HepG2 (cell line): Measurements from ENCODE around the gene PDSS2. TPM values are rescaled to one million over a fixed set of nuclear protein-coding genes. Genes with fewer than 3 reads are reported as not detected.
"Not testable (repeated sequence)": the region's sequence is repeated elsewhere in the genome, so short reads cannot be mapped to it uniquely, and the experiment has no call there.

ENCODE experiments used
- ATAC-seq: fragments of 200-7000 bp; cut with Tn5 transposase; 3 replicates; pipeline ENCODE4 v1.9.1; 2020; ENCODE audit warnings: mild to moderate bottlenecking, moderate library complexity
- BruUV-seq: library from RNA; stranded (reverse); fragments of 400-500 nt; replicated peaks from 2 replicates; lab custom pipeline; 2021; lab: Mats Ljungman, UMichigan
- CTCF ChIA-PET: fragments of 300-600 bp; formaldehyde crosslinking; extraction: SDS; loops from one replicate; lab custom pipeline; 2021; ENCODE audit warnings: low total read pairs, inconsistent platforms, low intra/inter-chr PET ratio; lab: Yijun Ruan, JAX
- POLR2A ChIA-PET: fragments of 350-600 bp; sonication (Branson Sonifier 250); formaldehyde crosslinking; loops from one replicate; lab custom pipeline; 2020; ENCODE audit warnings: antibody characterized with exemption, inconsistent platforms; lab: Yijun Ruan, JAX
- DNase-seq: peaks from one replicate; pipeline ENCODE4 v3.0.0-alpha.2; 2015; ENCODE audit warnings: low spot score
- FAIRE-seq: peaks from 3 replicates; lab custom pipeline; 2011; peaks lifted over from hg19 to GRCh38; lab: Jason Lieb, UNC
- H2AFZ ChIP-seq: one replicate; pipeline ENCODE4 v1.6.1; 2011; ENCODE audit warnings: low read length, inconsistent platforms
- H3K27ac ChIP-seq: fragments of 300-600 bp; 3 replicates; pipeline ENCODE4 v1.8.0; 2011; ENCODE audit warnings: mixed run types, mild to moderate bottlenecking, mixed read lengths, low read length, inconsistent platforms; ENCODE audit not compliant: insufficient read depth; ENCODE audit errors: extremely low read length
- H3K27me3 ChIP-seq, 2 experiments: fragments of 200-600 bp in 1 of 2; 2 replicates in 1 of 2; 3 replicates in 1 of 2; pipeline versions ENCODE4 v1.6.0 to v1.8.0; 2011; ENCODE audit warnings: low read length in 2 of 2, mild to moderate bottlenecking in 2 of 2, moderate library complexity in 2 of 2, inconsistent platforms in 1 of 2; ENCODE audit not compliant: insufficient read depth in 2 of 2, control insufficient read depth in 1 of 2
- H3K36me3 ChIP-seq, 2 experiments: fragments of 200-600 bp in 1 of 2; replicated peaks in 1 of 2; 2 replicates in 1 of 2; 3 replicates in 1 of 2; pipeline versions ENCODE4 v1.5.1 to v1.8.0; 2011; ENCODE audit warnings: low read length in 2 of 2, inconsistent platforms in 1 of 2; ENCODE audit not compliant: insufficient read depth in 2 of 2, control insufficient read depth in 1 of 2
- H3K4me1 ChIP-seq: 2 replicates; pipeline ENCODE4 v1.5.1; 2012; ENCODE audit warnings: low read length, inconsistent platforms; ENCODE audit not compliant: insufficient read depth
- H3K4me2 ChIP-seq: 2 replicates; pipeline ENCODE4 v1.6.0; 2011; ENCODE audit warnings: low read depth, low read length, inconsistent platforms
- H3K4me3 ChIP-seq, 3 experiments: fragments of 200-600 bp in 1 of 3; sonication (generic), shearing (Covaris generic) in 1 of 3; replicated peaks in 1 of 3; 2 replicates each; pipeline ENCODE4 v1.5.1; 2011 to 2016; ENCODE audit warnings: low read length in 3 of 3, inconsistent platforms in 2 of 3, low read depth in 2 of 3, mild to moderate bottlenecking in 2 of 3, control low read depth in 1 of 3, mixed read lengths in 1 of 3; ENCODE audit not compliant: insufficient read depth in 1 of 3
- H3K79me2 ChIP-seq: one replicate; pipeline ENCODE4 v1.6.1; 2011; ENCODE audit warnings: low read length, inconsistent platforms; ENCODE audit not compliant: insufficient read depth
- H3K9ac ChIP-seq: 2 replicates; pipeline ENCODE4 v1.6.0; 2011; ENCODE audit warnings: mild to moderate bottlenecking, low read depth, low read length, inconsistent platforms; ENCODE audit not compliant: insufficient read depth
- H3K9me3 ChIP-seq: 2 replicates; pipeline ENCODE4 v1.5.1; 2012; ENCODE audit warnings: mild to moderate bottlenecking, low read length
- H4K20me1 ChIP-seq: 2 replicates; pipeline ENCODE4 v1.6.0; 2011; ENCODE audit warnings: inconsistent platforms, mild to moderate bottlenecking, low read length, moderate library complexity; ENCODE audit not compliant: insufficient read depth
- ARID4A ChIP-seq: sonication (generic); formaldehyde crosslinking; IDR thresholded peaks from 2 replicates; pipeline ENCODE4 v1.5.0; 2020; ENCODE audit warnings: mild to moderate bottlenecking, missing genetic modification reagents, borderline replicate concordance
- CENPX ChIP-seq: sonication (generic); formaldehyde crosslinking; IDR thresholded peaks from 2 replicates; pipeline ENCODE4 v1.9.0; 2021; ENCODE audit warnings: mild to moderate bottlenecking, missing genetic modification reagents, moderate library complexity
- IKZF1 ChIP-seq: fragments of 450-650 bp; IDR thresholded peaks from 2 replicates; pipeline ENCODE4 v1.7.1; 2016
- ZNF121 ChIP-seq: sonication (generic); formaldehyde crosslinking; IDR thresholded peaks from 2 replicates; pipeline ENCODE4 v1.5.0; 2020; ENCODE audit warnings: mild to moderate bottlenecking, missing genetic modification reagents
- WGBS: methylation state at CpG from one replicate; pipeline ENCODE4 v1.1.6; 2017; ENCODE audit warnings: low lambda C conversion rate; 5-methylcytosine and 5-hydroxymethylcytosine counted together
- in situ Hi-C: cut with HindIII; loops from 2 replicates; pipeline ENCODE4 v1.10.0; 2017; ENCODE audit warnings: low pct_unique_long_range_greater_than_20kb; ENCODE audit not compliant: extremely low pct_ligation_motif_present
- intact Hi-C: fragments of 100-400 bp; cut with micrococcal nuclease; formaldehyde crosslinking; loops from one replicate; pipeline ENCODE4 v1.10.0; 2022; ENCODE audit not compliant: unreplicated experiment
- polyA plus RNA-seq, 8 experiments: library from polyadenylated mRNA; depleted of rRNA in 3 of 8; stranded (reverse) in 7 of 8; unstranded in 1 of 8; fragments of >200 nt; fragmentation: Illumina TruSeq in 4 of 8; extraction: Trizol in 4 of 8; gene quantifications; 2 replicates each; pipeline versions ENCODE4 v1.2.1 to v1.2.3, GENCODE V29; 2011 to 2016; ENCODE audit warnings: low read depth in 4 of 8, missing spikeins in 1 of 8, mixed read lengths in 1 of 8; ENCODE audit not compliant: insufficient read depth in 1 of 8
- total RNA-seq, 5 experiments: library from RNA; depleted of rRNA; stranded (reverse); fragments of >200 nt; fragmentation: Illumina TruSeq; extraction: Trizol; gene quantifications; 2 replicates each; pipeline ENCODE4 v1.2.3, GENCODE V29; 2016; ENCODE audit warnings: low read depth in 1 of 5
- TF ChIP-seq, protein P1 (sequence below): sonication (generic); formaldehyde crosslinking; IDR thresholded peaks from 2 replicates; pipeline ENCODE4 v1.4.0; 2020; ENCODE audit warnings: missing genetic modification reagents, low read depth, mild to moderate bottlenecking, borderline replicate concordance
- TF ChIP-seq, protein P2 (sequence below): sonication (generic); formaldehyde crosslinking; IDR thresholded peaks from 2 replicates; pipeline ENCODE4 v1.5.1; 2020; ENCODE audit warnings: mild to moderate bottlenecking, missing genetic modification reagents

Gene PDSS2
- total and polyA plus RNA-seq, 2 of the 13 experiments (the other 11 are each of a cell fraction or from before 2014, with no cell fraction given): 16.2 to 17.0 TPM

DNA sequence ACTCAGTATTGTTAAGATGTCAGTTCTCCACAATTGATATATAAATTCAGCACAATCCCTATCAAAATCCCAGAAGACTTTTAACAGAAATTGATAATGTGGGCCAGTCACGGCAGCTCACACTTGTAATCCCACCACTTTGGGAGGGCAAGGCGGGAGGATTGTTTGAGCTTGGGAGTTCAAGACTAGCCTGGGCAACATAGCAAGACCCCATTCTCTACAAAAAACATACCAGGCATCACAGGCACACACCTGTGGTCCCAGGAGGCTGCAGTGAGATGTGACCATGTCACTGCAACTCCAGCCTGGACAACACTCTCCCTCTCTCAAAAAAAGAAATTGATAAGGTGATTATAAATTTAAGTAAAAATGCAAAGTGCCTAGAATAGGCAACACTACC lies 90.9 kb downstream of the PDSS2 start:
- no peak overlapping the region for H3K27ac ChIP-seq
- no peak overlapping the region for H3K4me2 ChIP-seq
- ChIA-PET POLR2A (interaction anchor here (0.6 kb wide), 1 partner anchor 16 kb away, joined by 3 read pairs; no protein-coding TSS in a partner anchor), CTCF (no interaction called here)
- H3K36me3 ChIP-seq: no peaks in the 10 kb centered on the region
- H3K9me3 ChIP-seq: no peaks in the 10 kb centered on the region
- H3K4me1 ChIP-seq: 0 out of 2 replicates have a peak, but pooled peaks cover 5% of the 10 kb centered on the region
- H2AFZ ChIP-seq: no peak overlapping the region
- 88% methylated on average over 2 of the region's 2 CpGs for WGBS
- H3K79me2 ChIP-seq: no peaks in the 10 kb centered on the region
- in situ Hi-C loops (no loop called here), intact Hi-C loops (no loop called here)
- H4K20me1 ChIP-seq: no peaks in the 10 kb centered on the region
- no peak overlapping the region for H3K9ac ChIP-seq
- no peak for ATAC-seq
- no peak overlapping the region for H3K4me3 ChIP-seq
- BruUV-seq: no TSS peak
- FAIRE-seq: no peak
- H3K27me3 ChIP-seq: no peaks in the 10 kb centered on the region
- TF ChIP-seq ARID4A (CRISPR knock-in tag): no peak
- TF ChIP-seq, protein P1, sequence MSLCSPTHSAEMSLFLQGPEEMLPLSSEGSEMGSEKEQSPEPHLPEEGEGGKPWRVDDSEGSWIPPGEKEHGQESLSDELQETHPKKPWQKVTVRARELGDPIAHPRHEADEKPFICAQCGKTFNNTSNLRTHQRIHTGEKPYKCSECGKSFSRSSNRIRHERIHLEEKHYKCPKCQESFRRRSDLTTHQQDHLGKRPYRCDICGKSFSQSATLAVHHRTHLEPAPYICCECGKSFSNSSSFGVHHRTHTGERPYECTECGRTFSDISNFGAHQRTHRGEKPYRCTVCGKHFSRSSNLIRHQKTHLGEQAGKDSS (CRISPR knock-in tag): no peak
- TF ChIP-seq ZNF121 (CRISPR knock-in tag): peak; percentile 85
- no peak for TF ChIP-seq CENPX (CRISPR knock-in tag)
- TF ChIP-seq, protein P2, sequence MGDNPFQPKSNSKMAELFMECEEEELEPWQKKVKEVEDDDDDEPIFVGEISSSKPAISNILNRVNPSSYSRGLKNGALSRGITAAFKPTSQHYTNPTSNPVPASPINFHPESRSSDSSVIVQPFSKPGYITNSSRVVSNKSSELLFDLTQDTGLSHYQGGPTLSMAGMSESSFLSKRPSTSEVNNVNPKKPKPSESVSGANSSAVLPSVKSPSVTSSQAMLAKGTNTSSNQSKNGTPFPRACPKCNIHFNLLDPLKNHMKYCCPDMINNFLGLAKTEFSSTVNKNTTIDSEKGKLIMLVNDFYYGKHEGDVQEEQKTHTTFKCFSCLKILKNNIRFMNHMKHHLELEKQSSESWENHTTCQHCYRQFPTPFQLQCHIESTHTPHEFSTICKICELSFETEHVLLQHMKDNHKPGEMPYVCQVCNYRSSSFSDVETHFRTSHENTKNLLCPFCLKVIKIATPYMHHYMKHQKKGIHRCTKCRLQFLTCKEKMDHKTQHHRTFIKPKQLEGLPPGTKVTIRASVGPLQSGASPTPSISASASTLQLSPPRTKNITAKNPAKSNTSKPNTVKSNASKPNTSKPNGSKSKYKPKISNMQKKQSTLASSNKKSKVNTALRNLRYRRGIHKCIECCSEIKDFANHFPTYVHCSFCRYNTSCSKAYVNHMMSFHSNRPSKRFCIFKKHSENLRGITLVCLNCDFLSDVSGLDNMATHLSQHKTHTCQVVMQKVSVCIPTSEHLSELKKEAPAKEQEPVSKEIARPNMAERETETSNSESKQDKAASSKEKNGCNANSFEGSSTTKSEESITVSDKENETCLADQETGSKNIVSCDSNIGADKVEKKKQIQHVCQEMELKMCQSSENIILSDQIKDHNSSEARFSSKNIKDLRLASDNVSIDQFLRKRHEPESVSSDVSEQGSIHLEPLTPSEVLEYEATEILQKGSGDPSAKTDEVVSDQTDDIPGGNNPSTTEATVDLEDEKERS (CRISPR knock-in tag): no peak
- no peak for TF ChIP-seq IKZF1
- no peak for DNase-seq

DNA sequence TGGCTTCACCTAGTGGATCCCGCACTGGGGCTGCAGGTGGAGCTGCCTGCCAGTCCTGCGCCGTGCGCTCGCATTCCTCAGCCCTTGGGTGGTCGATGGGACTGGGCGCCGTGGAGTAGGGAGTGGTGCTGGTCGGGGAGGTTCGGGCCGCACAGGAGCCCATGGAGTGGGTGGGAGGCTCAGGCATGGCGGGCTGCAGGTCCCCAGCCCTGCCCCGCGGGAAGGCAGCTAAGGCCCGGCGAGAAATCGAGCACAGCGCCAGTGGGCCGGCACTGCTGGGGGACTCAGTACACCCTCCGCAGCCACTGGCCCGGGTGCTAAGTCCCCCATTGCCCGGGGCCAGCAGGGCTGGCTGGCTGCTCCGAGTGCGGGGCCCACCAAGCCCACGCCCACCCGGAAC lies 95.2 kb downstream of the PDSS2 start:
- H3K9ac ChIP-seq, H3K4me2 ChIP-seq, H3K79me2 ChIP-seq, H2AFZ ChIP-seq, POLR2A ChIA-PET, H3K9me3 ChIP-seq, H3K27me3 ChIP-seq, H3K4me3 ChIP-seq, in situ Hi-C loops, BruUV-seq, H3K36me3 ChIP-seq, DNase-seq, H3K27ac ChIP-seq, ATAC-seq, H4K20me1 ChIP-seq, FAIRE-seq, CTCF ChIA-PET: not testable (repeated sequence)
- intact Hi-C loops: loop anchor here (5.0 kb wide), 1 partner anchor 47 kb away; no protein-coding TSS in a partner anchor
- H3K4me1 ChIP-seq: peaks cover 20% of the 10 kb centered on the region
- 93% methylated on average over 6 of the region's 26 CpGs for WGBS
